Measurements from ENCODE around the gene UBE2D4.
A peak's percentile ranks its signal among the peaks of the same experiment; 100 is the strongest.

The UBE2D4 gene

GRCh38 chr7:43925984-43926797 is at the start of gene UBE2D4:
UBE2D4 (plus strand) TSS chr7:43926436; CDS start chr7:43926533, 97 bp downstream.
- peak; percentile 91 for DNase-seq (ENCODE audit: low read depth)

GRCh38 chr7:43876976-43877745 is 49.1 kb upstream of the UBE2D4 start:
- no peak overlapping the region for H3K4me3 ChIP-seq (ENCODE audit: low read depth, low read length)
- TF ChIP-seq CTCF (IDR thresholded peaks at IDR 0.05; ENCODE audit: low read depth, low read length): no peak
- no peak for TF ChIP-seq MAX (IDR thresholded peaks at IDR 0.05; ENCODE audit: low read depth, low read length)
- no peak for TF ChIP-seq POLR2A (IDR thresholded peaks at IDR 0.05; ENCODE audit: extremely low read depth, insufficient read length)
- TF ChIP-seq MYC (IDR thresholded peaks at IDR 0.05; ENCODE audit: low read depth, low read length): no peak
- DNase-seq (ENCODE audit: low read depth): peak; percentile 93

More at GRCh38 chr7:43925984-43926797, at the start of gene UBE2D4:
- peak within 1 kb of the TSS; percentile 93 for H3K4me3 ChIP-seq (ENCODE audit: low read depth, low read length)
- peak; percentile 84 for TF ChIP-seq MYC (IDR thresholded peaks at IDR 0.05; ENCODE audit: low read depth, low read length)
- peak; percentile 84 for TF ChIP-seq MAX (IDR thresholded peaks at IDR 0.05; ENCODE audit: low read depth, low read length)
- TF ChIP-seq CTCF (IDR thresholded peaks at IDR 0.05; ENCODE audit: low read depth, low read length): no peak
- peak; percentile 95 for TF ChIP-seq POLR2A (IDR thresholded peaks at IDR 0.05; ENCODE audit: extremely low read depth, insufficient read length)

- H3K4me3 ChIP-seq (ENCODE audit: low read depth, low read length): no peak overlapping the region
- no peak for TF ChIP-seq POLR2A (IDR thresholded peaks at IDR 0.05; ENCODE audit: extremely low read depth, insufficient read length)
- TF ChIP-seq MYC (IDR thresholded peaks at IDR 0.05; ENCODE audit: low read depth, low read length): no peak
- TF ChIP-seq CTCF (IDR thresholded peaks at IDR 0.05; ENCODE audit: low read depth, low read length): no peak
- TF ChIP-seq MAX (IDR thresholded peaks at IDR 0.05; ENCODE audit: low read depth, low read length): no peak
- no peak for DNase-seq (ENCODE audit: low read depth)
These were observed 48.0 kb upstream of the UBE2D4 start for GRCh38 chr7:43877968-43878864.

- no peak overlapping the region for H3K4me3 ChIP-seq (ENCODE audit: low read depth, low read length)
- TF ChIP-seq CTCF (IDR thresholded peaks at IDR 0.05; ENCODE audit: low read depth, low read length): no peak
- TF ChIP-seq MYC (IDR thresholded peaks at IDR 0.05; ENCODE audit: low read depth, low read length): no peak
- TF ChIP-seq MAX (IDR thresholded peaks at IDR 0.05; ENCODE audit: low read depth, low read length): no peak
- no peak for TF ChIP-seq POLR2A (IDR thresholded peaks at IDR 0.05; ENCODE audit: extremely low read depth, insufficient read length)
- no peak for DNase-seq (ENCODE audit: low read depth)
These were observed 47.4 kb upstream of the UBE2D4 start for GRCh38 chr7:43878867-43879266.

GRCh38 chr7:43879477-43879876 is 46.8 kb upstream of the UBE2D4 start:
- H3K4me3 ChIP-seq (ENCODE audit: low read depth, low read length): no peak overlapping the region
- no peak for DNase-seq (ENCODE audit: low read depth)
- TF ChIP-seq POLR2A (IDR thresholded peaks at IDR 0.05; ENCODE audit: extremely low read depth, insufficient read length) (no peak), CTCF (IDR thresholded peaks at IDR 0.05; ENCODE audit: low read depth, low read length) (no peak), MAX (IDR thresholded peaks at IDR 0.05; ENCODE audit: low read depth, low read length) (no peak), MYC (IDR thresholded peaks at IDR 0.05; ENCODE audit: low read depth, low read length) (no peak)
